Neuron (in vitro differentiated cells): ENCODE measurements around the gene OTOGL.

ENCODE experiments used
- H2AFZ ChIP-seq: one replicate; pipeline ENCODE4 v1.6.1; 2013; ENCODE audit warnings: low read depth, mild to moderate bottlenecking, inconsistent platforms, low read length, moderate library complexity
- H3K27me3 ChIP-seq: one replicate; pipeline ENCODE4 v1.6.1; 2013; ENCODE audit warnings: low read length; ENCODE audit not compliant: insufficient read depth
- H3K36me3 ChIP-seq: one replicate; pipeline ENCODE4 v1.6.1; 2013; ENCODE audit warnings: low read length; ENCODE audit not compliant: insufficient read depth
- H3K4me1 ChIP-seq: one replicate; pipeline ENCODE4 v1.6.1; 2013; ENCODE audit warnings: low read length; ENCODE audit not compliant: insufficient read depth
- H3K4me3 ChIP-seq: 2 replicates; pipeline ENCODE4 v1.5.1; 2013; ENCODE audit warnings: mild to moderate bottlenecking, low read length, moderate library complexity
- H3K9me3 ChIP-seq: one replicate; pipeline ENCODE4 v1.6.1; 2013; ENCODE audit warnings: low read length

The OTOGL gene

DNA sequence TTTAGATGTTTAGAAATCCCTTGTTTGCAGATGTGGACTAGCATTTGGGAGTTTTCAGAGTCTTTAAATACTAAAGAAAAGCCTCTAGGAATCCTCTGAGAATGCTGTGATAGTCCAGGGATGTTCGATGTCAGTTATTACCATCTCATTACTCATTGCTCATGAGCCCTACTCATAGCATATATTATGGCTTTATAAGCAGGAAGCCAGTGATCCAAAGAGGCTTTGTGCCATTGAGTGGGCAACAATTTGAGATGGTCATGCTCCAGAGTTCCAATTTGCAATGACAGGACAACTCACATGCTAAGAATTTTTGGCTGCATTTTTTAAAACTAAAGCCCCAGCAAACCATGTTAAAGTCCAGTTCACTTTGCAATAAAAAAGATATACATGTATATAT is 163.0 kb downstream of the OTOGL start:
- no peaks in the 10 kb centered on the region for H3K36me3 ChIP-seq
- no peaks in the 10 kb centered on the region for H3K27me3 ChIP-seq
- no peak overlapping the region for H2AFZ ChIP-seq
- peaks cover 10% of the 10 kb centered on the region for H3K4me1 ChIP-seq
- no peak overlapping the region for H3K4me3 ChIP-seq
- H3K9me3 ChIP-seq, result peaks cover 2% of the 10 kb centered on the region

GRCh38 chr12:80262771-80263170 is 163.4 kb downstream of the OTOGL start:
- no peaks in the 10 kb centered on the region for H3K27me3 ChIP-seq
- no peak overlapping the region for H3K4me3 ChIP-seq
- H3K4me1 ChIP-seq, result peaks cover 10% of the 10 kb centered on the region
- peaks cover 2% of the 10 kb centered on the region for H3K9me3 ChIP-seq
- no peak overlapping the region for H2AFZ ChIP-seq
- H3K36me3 ChIP-seq, result no peaks in the 10 kb centered on the region

DNA sequence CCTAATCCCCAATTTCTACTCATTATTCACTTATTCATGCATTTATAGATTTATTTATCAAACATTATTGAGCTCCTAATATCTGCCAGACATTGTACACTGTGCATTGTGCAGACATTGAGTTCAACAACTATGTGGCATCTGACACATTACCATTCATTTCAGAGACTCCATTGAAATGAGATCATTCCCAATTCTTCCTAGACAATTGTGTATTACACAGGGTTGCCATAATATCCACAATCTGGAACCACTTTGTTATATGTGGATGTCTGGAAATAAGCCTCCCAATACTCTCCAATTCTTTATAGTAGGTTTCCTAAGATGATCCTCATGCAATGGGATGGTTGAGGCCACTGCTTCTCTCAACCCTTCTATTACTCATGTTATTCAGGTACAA is 165.0 kb downstream of the OTOGL start:
- H3K4me1 ChIP-seq, result peaks cover 13% of the 10 kb centered on the region
- no peaks in the 10 kb centered on the region for H3K36me3 ChIP-seq
- no peaks in the 10 kb centered on the region for H3K27me3 ChIP-seq
- H3K9me3 ChIP-seq, result peaks cover 1% of the 10 kb centered on the region
- no peak overlapping the region for H2AFZ ChIP-seq
- no peak overlapping the region for H3K4me3 ChIP-seq

DNA sequence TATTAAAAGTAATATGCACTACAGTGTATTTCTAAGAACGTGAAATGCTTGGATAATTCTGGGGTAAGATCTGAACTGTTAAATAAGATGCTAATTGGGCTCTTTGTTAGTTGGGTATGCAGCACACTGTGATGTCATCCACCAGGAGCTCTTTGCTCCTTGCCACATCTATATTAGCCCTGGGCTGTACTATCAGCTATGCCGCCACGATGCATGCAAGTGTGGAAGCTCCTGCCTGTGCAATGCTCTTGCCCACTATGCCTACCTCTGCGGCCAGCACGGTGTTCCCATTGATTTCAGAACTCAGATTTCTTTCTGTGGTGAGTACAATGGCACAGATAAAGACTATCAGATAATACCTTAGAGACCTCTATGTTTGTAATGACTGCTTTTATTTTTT is 165.6 kb downstream of the OTOGL start:
- Histone ChIP-seq H3K36me3 (no peaks in the 10 kb centered on the region), H3K4me3 (no peak overlapping the region), H3K27me3 (no peaks in the 10 kb centered on the region), H3K9me3 (no peaks in the 10 kb centered on the region), H3K4me1 (peaks cover 15% of the 10 kb centered on the region), H2AFZ (no peak overlapping the region)

DNA sequence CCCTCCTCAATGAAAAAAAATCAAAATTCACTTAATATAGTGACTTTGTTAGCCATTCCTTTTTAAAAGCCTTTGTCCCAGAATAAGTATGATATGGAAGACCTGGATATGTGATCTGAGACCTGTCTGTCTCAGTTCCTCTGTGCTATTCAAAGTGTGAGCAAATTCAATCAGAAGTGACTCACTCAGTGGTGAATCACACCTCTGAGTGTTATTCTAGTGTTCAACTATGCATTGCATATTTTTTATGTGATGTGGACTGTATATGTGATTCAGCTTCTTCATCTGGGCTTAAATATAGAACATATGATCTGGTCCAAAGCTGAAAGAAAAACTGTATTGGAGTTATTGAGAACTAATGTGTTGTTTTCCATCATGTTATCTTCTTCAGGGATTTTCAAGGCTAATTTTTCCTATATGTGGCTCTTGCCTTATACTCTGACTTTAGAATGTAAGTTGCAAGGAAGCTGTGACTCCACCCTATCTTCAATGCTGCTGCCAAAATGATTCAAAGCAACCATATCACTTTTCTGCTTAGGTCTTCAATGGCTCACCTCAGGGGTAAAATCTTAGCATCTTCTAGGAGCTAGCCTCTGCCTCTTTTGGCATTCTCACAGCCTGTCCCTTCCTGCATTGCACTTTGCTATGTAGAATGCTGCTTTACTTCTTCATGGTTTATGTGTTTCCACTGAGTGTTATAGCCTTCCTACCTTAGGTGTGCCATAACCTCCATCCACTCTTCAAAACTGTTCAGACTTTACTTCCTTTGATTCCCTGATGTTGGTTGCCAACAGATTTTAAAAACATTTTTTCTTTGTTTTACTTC is 169.8 kb downstream of the OTOGL start:
- H3K4me3 ChIP-seq, result no peak overlapping the region
- no peak overlapping the region for H2AFZ ChIP-seq
- H3K4me1 ChIP-seq, result peaks cover 16% of the 10 kb centered on the region
- no peaks in the 10 kb centered on the region for H3K9me3 ChIP-seq
- no peaks in the 10 kb centered on the region for H3K27me3 ChIP-seq
- H3K36me3 ChIP-seq, result no peaks in the 10 kb centered on the region

DNA sequence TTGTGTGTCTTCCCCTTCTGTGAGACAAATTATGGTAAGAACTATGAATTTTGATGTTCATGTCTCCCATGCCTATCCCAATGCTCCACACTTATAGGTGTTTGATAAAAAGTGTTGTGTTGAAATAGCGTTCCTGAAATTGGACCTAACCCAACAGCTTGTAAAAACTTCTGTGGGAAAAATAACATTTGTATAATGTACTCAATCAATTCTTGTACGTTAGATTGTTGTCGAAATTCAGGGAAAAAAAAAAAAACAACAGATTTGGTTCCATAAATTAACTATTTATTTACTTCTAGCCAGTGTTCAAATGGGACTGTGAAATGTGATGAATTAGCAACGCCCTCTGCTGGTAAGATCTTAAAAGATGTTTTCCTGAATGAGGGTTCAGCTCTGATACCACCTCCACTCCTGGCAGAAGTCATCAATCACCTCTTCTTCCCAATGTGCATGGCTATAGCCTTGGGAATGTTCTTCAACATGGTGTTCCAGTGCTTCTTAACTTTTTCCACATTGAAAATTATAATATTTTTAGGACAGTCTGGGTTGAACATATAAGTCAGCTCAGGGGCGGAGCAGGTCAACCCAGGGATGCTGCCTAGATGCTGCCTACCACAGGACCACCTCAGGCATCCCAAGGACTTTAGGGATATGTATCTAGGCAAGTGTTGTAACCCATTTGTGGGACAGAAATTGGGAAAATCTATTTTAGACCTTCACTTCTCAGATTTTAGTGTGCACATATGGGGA is 170.6 kb downstream of the OTOGL start:
- Histone ChIP-seq H3K36me3 (no peaks in the 10 kb centered on the region), H3K27me3 (no peaks in the 10 kb centered on the region), H3K9me3 (no peaks in the 10 kb centered on the region), H3K4me3 (no peak overlapping the region), H3K4me1 (peaks cover 13% of the 10 kb centered on the region), H2AFZ (no peak overlapping the region)

GRCh38 chr12:80271780-80272179 is 172.4 kb downstream of the OTOGL start:
- H3K27me3 ChIP-seq, result no peaks in the 10 kb centered on the region
- H3K4me1 ChIP-seq, result peaks cover 13% of the 10 kb centered on the region
- no peak overlapping the region for H2AFZ ChIP-seq
- H3K9me3 ChIP-seq, result no peaks in the 10 kb centered on the region
- no peaks in the 10 kb centered on the region for H3K36me3 ChIP-seq
- no peak overlapping the region for H3K4me3 ChIP-seq

DNA sequence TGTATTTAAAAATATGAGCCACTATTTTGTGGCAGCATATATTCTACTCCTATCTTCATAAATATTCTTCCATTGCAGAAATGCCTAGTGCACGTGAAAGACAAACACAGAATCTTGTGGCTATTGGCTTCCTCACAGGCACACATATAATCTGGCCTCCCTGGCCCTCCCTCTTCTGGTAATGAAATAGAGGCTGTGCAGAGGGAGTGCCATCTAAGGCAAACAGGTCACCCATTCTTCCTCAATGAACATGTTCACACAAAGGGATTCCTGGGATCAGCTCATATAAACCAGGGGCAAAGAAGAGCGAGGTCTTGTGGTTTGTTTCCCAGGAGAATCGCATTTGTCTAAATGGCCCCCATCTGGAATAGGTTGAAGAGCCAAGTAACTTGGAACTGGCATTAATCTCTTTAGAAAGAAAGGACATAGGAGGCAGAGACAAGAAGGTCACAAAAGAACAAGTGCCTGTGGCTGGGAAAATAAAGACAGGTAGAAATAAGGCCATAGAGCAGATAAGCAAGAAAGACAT is 173.1 kb downstream of the OTOGL start:
- H3K36me3 ChIP-seq, result no peaks in the 10 kb centered on the region
- no peak overlapping the region for H3K4me3 ChIP-seq
- peaks cover 13% of the 10 kb centered on the region for H3K4me1 ChIP-seq
- no peaks in the 10 kb centered on the region for H3K27me3 ChIP-seq
- no peaks in the 10 kb centered on the region for H3K9me3 ChIP-seq
- no peak overlapping the region for H2AFZ ChIP-seq

- Histone ChIP-seq H3K9me3 (no peaks in the 10 kb centered on the region), H3K4me3 (no peak overlapping the region), H3K27me3 (no peaks in the 10 kb centered on the region), H3K4me1 (peaks cover 13% of the 10 kb centered on the region), H2AFZ (no peak overlapping the region), H3K36me3 (no peaks in the 10 kb centered on the region)
Measured at GRCh38 chr12:80273144-80273543, 173.8 kb downstream of the OTOGL start.

GRCh38 chr12:80277732-80278131 is 178.4 kb downstream of the OTOGL start:
- no peaks in the 10 kb centered on the region for H3K4me1 ChIP-seq
- no peaks in the 10 kb centered on the region for H3K36me3 ChIP-seq
- no peak overlapping the region for H2AFZ ChIP-seq
- H3K27me3 ChIP-seq, result no peaks in the 10 kb centered on the region
- peaks cover 2% of the 10 kb centered on the region for H3K9me3 ChIP-seq
- H3K4me3 ChIP-seq, result no peak overlapping the region

GRCh38 chr12:80282226-80282625 is 182.9 kb downstream of the OTOGL start:
- Histone ChIP-seq H2AFZ (no peak overlapping the region), H3K27me3 (no peaks in the 10 kb centered on the region), H3K36me3 (no peaks in the 10 kb centered on the region), H3K4me1 (no peaks in the 10 kb centered on the region), H3K4me3 (no peak overlapping the region), H3K9me3 (peaks cover 2% of the 10 kb centered on the region)

- no peak overlapping the region for H3K4me3 ChIP-seq
Measured at GRCh38 chr12:80282761-80283160, 183.4 kb downstream of the OTOGL start.

DNA sequence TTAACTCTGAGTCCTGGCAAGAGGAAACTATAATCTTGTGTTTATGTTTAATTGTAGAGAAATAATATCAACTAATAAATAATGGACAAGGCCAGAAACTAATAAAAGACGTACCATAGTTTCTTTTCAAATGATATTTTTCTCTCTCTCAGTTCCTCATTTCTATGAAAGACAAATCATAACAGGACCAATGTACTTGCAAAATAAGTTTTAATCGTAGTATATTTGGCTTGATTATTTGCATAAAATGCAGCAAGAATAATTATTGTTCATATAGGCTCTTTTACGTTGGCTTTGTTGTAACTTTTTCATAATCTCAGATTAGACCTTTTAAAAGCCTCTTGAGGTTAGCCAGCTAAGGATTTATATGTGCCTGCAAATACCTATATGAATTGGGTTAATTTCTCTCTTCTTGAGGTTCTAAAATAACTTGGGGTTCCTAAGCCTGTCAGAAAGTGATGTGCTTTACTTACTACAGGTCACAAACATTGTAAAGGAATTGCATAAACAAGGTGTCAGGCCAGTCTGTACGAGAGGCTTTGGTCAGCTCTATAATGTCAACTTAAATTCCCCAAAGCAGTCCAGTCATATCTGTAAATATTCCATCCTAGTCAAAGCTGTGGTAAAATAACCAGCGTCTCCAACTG is 191.9 kb downstream of the OTOGL start:
- no peaks in the 10 kb centered on the region for H3K9me3 ChIP-seq
- H3K36me3 ChIP-seq, result no peaks in the 10 kb centered on the region
- no peak overlapping the region for H3K4me3 ChIP-seq
- H3K27me3 ChIP-seq, result no peaks in the 10 kb centered on the region
- H2AFZ ChIP-seq, result no peak overlapping the region
- no peaks in the 10 kb centered on the region for H3K4me1 ChIP-seq

More at GRCh38 chr12:80282761-80283160, 183.4 kb downstream of the OTOGL start:
- Histone ChIP-seq H3K4me1 (no peaks in the 10 kb centered on the region), H3K9me3 (peaks cover 2% of the 10 kb centered on the region), H2AFZ (no peak overlapping the region), H3K27me3 (no peaks in the 10 kb centered on the region), H3K36me3 (no peaks in the 10 kb centered on the region)
